Smooth muscle cell (in vitro differentiated cells): ENCODE results near the gene HNRNPDL. TPM values are rescaled to one million over a fixed set of nuclear protein-coding genes. Genes with fewer than 3 reads are reported as not detected.
"Not testable (repeated sequence)": the region's sequence is repeated elsewhere in the genome, so short reads cannot be mapped to it uniquely, and the experiment has no call there.

Experiments
- DNase-seq: peaks from one replicate; lab custom pipeline; 2025; ENCODE audit not compliant: unreplicated experiment; lab: John Stamatoyannopoulos, UW
- H2AFZ ChIP-seq: fragments of 200-600 bp; sonication (generic); 2 replicates; pipeline ENCODE4 v1.6.0; 2016; ENCODE audit warnings: antibody characterized with exemption, low read depth, mild to moderate bottlenecking
- H3F3A ChIP-seq: fragments of 200-600 bp; sonication (generic); 2 replicates; pipeline ENCODE4 v1.6.0; 2017; ENCODE audit warnings: antibody characterized with exemption, low read depth
- H3K27ac ChIP-seq: fragments of 200-600 bp; sonication (generic); 2 replicates; pipeline ENCODE4 v1.5.1; 2016; ENCODE audit warnings: low read depth, mild to moderate bottlenecking
- H3K27me3 ChIP-seq: fragments of 200-600 bp; sonication (generic); 2 replicates; pipeline ENCODE4 v1.6.1; 2016; ENCODE audit warnings: low read depth, mild to moderate bottlenecking
- H3K36me3 ChIP-seq: fragments of 200-600 bp; sonication (generic); 2 replicates; pipeline ENCODE4 v1.5.1; 2016; ENCODE audit warnings: low read depth
- H3K4me1 ChIP-seq: fragments of 200-600 bp; sonication (generic); 2 replicates; pipeline ENCODE4 v1.5.1; 2016; ENCODE audit warnings: low read depth
- H3K4me2 ChIP-seq: fragments of 200-600 bp; sonication (generic); 2 replicates; pipeline ENCODE4 v1.6.0; 2016; ENCODE audit warnings: mild to moderate bottlenecking
- H3K4me3 ChIP-seq: fragments of 200-600 bp; sonication (generic); 2 replicates; pipeline ENCODE4 v1.5.1; 2016; ENCODE audit warnings: mild to moderate bottlenecking
- H3K79me2 ChIP-seq: fragments of 200-600 bp; sonication (generic); 2 replicates; pipeline ENCODE4 v1.6.0; 2016; ENCODE audit warnings: low read depth, mild to moderate bottlenecking
- H3K9ac ChIP-seq: fragments of 200-600 bp; sonication (generic); 2 replicates; pipeline ENCODE4 v1.6.0; 2016; ENCODE audit warnings: low read depth
- H3K9me3 ChIP-seq: fragments of 200-600 bp; sonication (generic); replicated peaks from 2 replicates; pipeline ENCODE4 v1.5.1; 2016; ENCODE audit warnings: low read depth
- H4K20me1 ChIP-seq: fragments of 200-600 bp; sonication (generic); 2 replicates; pipeline ENCODE4 v1.6.0; 2016; ENCODE audit warnings: low read depth
- CTCF ChIP-seq: fragments of 200-600 bp; sonication (generic); IDR thresholded peaks from 2 replicates; pipeline ENCODE4 v1.5.1; 2017; ENCODE audit warnings: borderline replicate concordance, mild to moderate bottlenecking, antibody characterized with exemption; ENCODE audit not compliant: insufficient read depth, poor library complexity, severe bottlenecking
- WGBS: methylation state at CpG from one replicate; pipeline ENCODE4 v1.1.7; 2016; ENCODE audit warnings: low lambda C conversion rate; 5-methylcytosine and 5-hydroxymethylcytosine counted together
- polyA plus RNA-seq: library from polyadenylated mRNA; unstranded; fragments of >200 nt; fragmentation: Nextera tagmentation; extraction: Ambion mirVana; gene quantifications from 2 replicates; pipeline ENCODE4 v1.2.1, GENCODE V29; 2016
- total RNA-seq: library from RNA; depleted of rRNA; stranded (reverse); fragments of >200 nt; gene quantifications from 2 replicates; pipeline ENCODE4 v1.2.3, GENCODE V29; 2014

Gene HNRNPDL
- total and polyA plus RNA-seq, 2 experiments from 2014 or later = 144 to 283 TPM

DNA sequence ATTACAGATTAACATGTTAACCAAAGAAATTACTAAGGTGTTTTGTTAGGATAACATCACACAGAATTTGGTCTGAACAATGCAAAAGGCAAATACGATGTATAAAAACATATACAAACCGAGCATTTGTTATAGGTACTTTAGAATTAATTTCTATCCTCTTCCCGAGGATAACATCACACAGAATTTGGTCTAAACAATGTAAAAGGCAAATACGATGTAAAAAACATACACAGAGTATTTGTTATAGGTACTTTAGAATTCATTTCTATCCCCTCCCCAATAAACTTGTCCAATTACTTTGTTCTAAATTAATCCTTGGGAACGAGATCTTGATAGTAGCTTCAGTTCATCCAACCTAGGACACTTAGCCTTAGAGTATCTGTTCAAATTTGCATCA lies 7.6 kb downstream of the HNRNPDL start:
- TF ChIP-seq CTCF = no peak
- Histone ChIP-seq H3K27ac (peak overlapping the region; percentile 53), H3K4me2 (no peak overlapping the region), H3K9me3 (no peaks in the 10 kb centered on the region), H3K36me3 (peaks cover 25% of the 10 kb centered on the region), H3K79me2 (peaks cover 30% of the 10 kb centered on the region), H3K4me3 (no peak overlapping the region), H4K20me1 (peaks cover 61% of the 10 kb centered on the region), H3K9ac (no peak overlapping the region), H3F3A (peaks cover 55% of the 10 kb centered on the region), H2AFZ (no peak overlapping the region), H3K27me3 (no peaks in the 10 kb centered on the region), H3K4me1 (peaks cover 26% of the 10 kb centered on the region)
- DNase-seq = no peak
- WGBS = 94% methylated on average over 5 of the region's 5 CpGs

- DNase-seq = no peak
- no peak overlapping the region for H3K4me3 ChIP-seq
- H3K27ac ChIP-seq = no peak overlapping the region
- H3K4me1 ChIP-seq = peaks cover 20% of the 10 kb centered on the region
- H3K9ac ChIP-seq = no peak overlapping the region
- no peak for TF ChIP-seq CTCF
- peaks cover 49% of the 10 kb centered on the region for H3F3A ChIP-seq
- H3K36me3 ChIP-seq = peaks cover 25% of the 10 kb centered on the region
- no peaks in the 10 kb centered on the region for H3K27me3 ChIP-seq
- no peak overlapping the region for H2AFZ ChIP-seq
- no peaks in the 10 kb centered on the region for H3K9me3 ChIP-seq
- no peak overlapping the region for H3K4me2 ChIP-seq
- peaks cover 55% of the 10 kb centered on the region for H4K20me1 ChIP-seq
- 90% methylated on average over 13 of the region's 13 CpGs for WGBS
- peaks cover 23% of the 10 kb centered on the region for H3K79me2 ChIP-seq
Observed at GRCh38 chr4:82421796-82422560, 8.3 kb downstream of the HNRNPDL start.

GRCh38 chr4:82419451-82419850 lies 10.8 kb downstream of the HNRNPDL start:
- Histone ChIP-seq H3K27me3 (no peaks in the 10 kb centered on the region), H4K20me1 (peaks cover 29% of the 10 kb centered on the region), H3F3A (peaks cover 24% of the 10 kb centered on the region), H3K4me3 (no peak overlapping the region), H3K4me1 (no peaks in the 10 kb centered on the region), H3K9me3 (no peaks in the 10 kb centered on the region), H3K79me2 (no peaks in the 10 kb centered on the region), H3K36me3 (peaks cover 1% of the 10 kb centered on the region), H3K9ac (no peak overlapping the region), H3K27ac (no peak overlapping the region), H2AFZ (no peak overlapping the region), H3K4me2 (no peak overlapping the region)
- 89% methylated on average over 3 of the region's 3 CpGs for WGBS
- no peak for DNase-seq
- no peak for TF ChIP-seq CTCF

- H4K20me1 ChIP-seq = peaks cover 2% of the 10 kb centered on the region
- no peaks in the 10 kb centered on the region for H3K79me2 ChIP-seq
- TF ChIP-seq CTCF = no peak
- H3K4me1 ChIP-seq = no peaks in the 10 kb centered on the region
- H3F3A ChIP-seq = no peaks in the 10 kb centered on the region
- H3K36me3 ChIP-seq = no peaks in the 10 kb centered on the region
- H3K4me3 ChIP-seq = no peak overlapping the region
- H3K9me3 ChIP-seq = no peaks in the 10 kb centered on the region
- H3K27me3 ChIP-seq = no peaks in the 10 kb centered on the region
- no peak for DNase-seq
- 89% methylated on average over 12 of the region's 12 CpGs for WGBS
- H3K27ac ChIP-seq = no peak overlapping the region
- H3K9ac ChIP-seq = no peak overlapping the region
- H3K4me2 ChIP-seq = no peak overlapping the region
- no peak overlapping the region for H2AFZ ChIP-seq
Observed at GRCh38 chr4:82415922-82416365, 14.3 kb downstream of the HNRNPDL start.

- not testable (repeated sequence) for H3K4me2 ChIP-seq, DNase-seq
Observed at GRCh38 chr4:82415061-82415460, 15.2 kb downstream of the HNRNPDL start.

More at GRCh38 chr4:82415061-82415460, 15.2 kb downstream of the HNRNPDL start:
- H3K27me3 ChIP-seq, H4K20me1 ChIP-seq, H3K9ac ChIP-seq, H3K9me3 ChIP-seq, H3K79me2 ChIP-seq, H3K27ac ChIP-seq, H3K4me3 ChIP-seq, H3F3A ChIP-seq, H3K4me1 ChIP-seq, H3K36me3 ChIP-seq, H2AFZ ChIP-seq: not testable (repeated sequence)
- 98% methylated on average over 11 of the region's 11 CpGs for WGBS
